ENCODE data around the gene EPHA10.
"Not testable (repeated sequence)": the region's sequence is repeated elsewhere in the genome, so short reads cannot be mapped to it uniquely, and the experiment has no call there.

Gene EPHA10

GRCh38 chr1:37746806-37747205, 18.1 kb downstream of the EPHA10 start:
- no peak for TF ChIP-seq CTCF (IDR thresholded peaks at IDR 0.05; ENCODE audit: insufficient read depth, low read depth, low read length, missing control alignments)
- no peak overlapping the region for H3K4me3 ChIP-seq (ENCODE audit: low read depth, low read length)
- DNase-seq (ENCODE audit: low read depth), result no peak

DNA sequence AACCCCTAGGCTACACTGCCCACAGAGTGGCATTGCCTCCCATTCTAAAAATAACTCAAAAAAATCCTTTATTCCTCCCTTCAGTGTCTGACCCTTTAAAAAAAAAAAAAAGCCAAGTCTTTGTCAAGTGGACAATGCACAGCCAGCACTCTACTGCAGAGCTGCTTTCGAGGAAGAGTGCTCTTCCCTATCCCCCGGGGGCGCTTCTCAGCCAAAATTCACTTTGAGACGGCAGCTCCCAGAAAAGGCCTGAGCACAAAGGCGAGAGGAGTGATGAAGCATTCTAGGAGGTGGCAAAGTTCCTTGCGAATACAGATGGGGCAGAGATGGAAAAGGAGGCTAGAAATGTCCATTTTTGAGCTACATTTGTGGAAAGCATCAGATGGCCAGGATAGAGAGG, 23.3 kb downstream of the EPHA10 start:
- TF ChIP-seq CTCF (IDR thresholded peaks at IDR 0.05; ENCODE audit: insufficient read depth, low read depth, low read length, missing control alignments), result no peak
- DNase-seq (ENCODE audit: low read depth), result no peak
- no peak overlapping the region for H3K4me3 ChIP-seq (ENCODE audit: low read depth, low read length)

- DNase-seq (ENCODE audit: low read depth), result no peak
- TF ChIP-seq CTCF (IDR thresholded peaks at IDR 0.05; ENCODE audit: insufficient read depth, low read depth, low read length, missing control alignments), result no peak
- no peak overlapping the region for H3K4me3 ChIP-seq (ENCODE audit: low read depth, low read length)
Observed at GRCh38 chr1:37741130-37741529, 23.8 kb downstream of the EPHA10 start.

GRCh38 chr1:37739222-37739621, 25.7 kb downstream of the EPHA10 start:
- no peak overlapping the region for H3K4me3 ChIP-seq (ENCODE audit: low read depth, low read length)
- peak; percentile 19 for DNase-seq (ENCODE audit: low read depth)
- TF ChIP-seq CTCF (IDR thresholded peaks at IDR 0.05; ENCODE audit: insufficient read depth, low read depth, low read length, missing control alignments), result no peak

DNA sequence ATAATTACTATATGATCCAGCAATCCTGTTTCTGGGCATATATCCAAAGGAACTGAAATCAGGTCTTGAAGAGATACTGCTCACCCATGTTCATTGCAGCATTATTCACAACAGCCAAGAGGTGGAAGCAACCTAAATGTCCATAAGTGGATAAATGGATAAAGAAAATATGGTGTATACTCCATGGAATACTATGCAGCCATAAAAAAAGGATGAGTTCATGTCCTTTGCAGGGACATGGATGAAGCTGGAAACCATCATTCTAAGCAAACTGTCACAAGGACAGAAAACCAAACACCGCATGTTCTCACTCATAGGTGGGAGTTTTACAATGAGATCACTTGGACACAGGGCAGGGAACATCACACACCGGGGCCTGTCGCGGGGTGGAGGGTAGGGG, 26.3 kb downstream of the EPHA10 start:
- DNase-seq (ENCODE audit: low read depth); H3K4me3 ChIP-seq (ENCODE audit: low read depth, low read length): not testable (repeated sequence)

DNA sequence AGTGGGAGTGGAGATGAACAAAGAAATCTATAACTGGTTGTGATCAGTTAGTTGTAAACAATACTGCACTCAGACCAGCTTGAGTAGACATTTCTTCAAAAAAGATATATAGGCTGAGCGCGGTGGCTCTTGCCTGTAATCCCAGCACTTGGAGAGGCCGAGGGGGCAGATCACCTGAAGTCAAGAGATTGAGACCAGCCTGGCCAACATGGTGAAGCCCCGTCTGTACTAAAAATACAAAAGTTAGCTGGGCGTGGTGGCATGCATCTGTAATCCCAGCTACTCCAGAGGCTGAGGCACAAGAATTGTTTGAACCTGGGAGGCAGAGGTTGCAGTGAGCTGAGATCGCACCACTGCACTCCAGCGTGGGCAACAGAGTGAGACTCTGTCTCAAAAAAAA, 26.9 kb downstream of the EPHA10 start:
- H3K4me3 ChIP-seq (ENCODE audit: low read depth, low read length); DNase-seq (ENCODE audit: low read depth): not testable (repeated sequence)

DNA sequence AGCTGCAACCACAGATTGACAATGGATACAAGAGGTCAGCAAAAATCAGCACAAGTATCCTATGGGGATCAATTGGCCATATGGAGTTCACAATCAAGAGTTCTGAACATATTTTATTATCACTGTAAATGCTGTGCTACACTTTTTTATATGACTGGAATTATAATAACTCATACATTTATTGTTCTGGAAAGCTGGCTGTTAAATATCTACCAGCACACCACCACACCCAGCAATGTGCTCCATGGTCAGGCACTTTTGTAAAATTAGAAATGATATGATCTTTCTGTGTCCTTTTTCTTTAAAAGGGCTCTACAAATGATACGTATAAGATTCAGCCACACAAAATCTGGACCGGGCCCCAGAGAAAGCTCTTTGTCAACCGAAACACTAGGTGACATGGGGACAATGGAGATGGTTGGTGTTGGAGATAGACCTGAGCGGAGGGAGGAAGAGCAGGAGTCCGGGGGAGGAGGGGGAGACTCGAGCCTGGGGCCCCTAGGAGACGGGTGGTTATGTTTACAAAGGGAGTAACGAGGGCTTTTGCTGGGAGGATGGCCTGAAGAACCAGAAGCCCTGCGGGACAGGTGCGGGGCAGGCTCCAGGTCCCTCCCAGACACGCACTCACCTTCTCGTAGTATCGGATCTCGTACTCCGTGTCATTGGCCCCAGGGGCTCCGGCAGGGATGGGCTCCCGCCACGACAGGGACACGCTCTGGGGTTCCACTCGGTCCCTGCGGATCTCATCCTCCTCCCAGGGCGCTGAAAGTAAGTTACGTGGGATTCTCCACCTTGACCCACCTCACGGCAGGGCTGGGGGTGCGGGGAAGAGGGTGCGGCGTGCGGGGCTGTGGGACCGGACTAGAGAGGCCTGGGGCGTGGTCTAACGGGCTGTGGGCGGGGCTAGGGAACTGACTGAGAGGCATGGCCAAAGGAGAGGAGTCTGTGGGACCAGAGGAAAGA, 30.0 kb downstream of the EPHA10 start:
- no peak for DNase-seq (ENCODE audit: low read depth)
- TF ChIP-seq CTCF (IDR thresholded peaks at IDR 0.05; ENCODE audit: insufficient read depth, low read depth, low read length, missing control alignments), result no peak
- no peak overlapping the region for H3K4me3 ChIP-seq (ENCODE audit: low read depth, low read length)
